Measurements from ENCODE around the gene DIO3.

Gene DIO3

GRCh38 chr14:101595887-101596721 is 34.8 kb downstream of the DIO3 start:
- TF ChIP-seq CTCF (IDR thresholded peaks at IDR 0.05; ENCODE audit: extremely low read depth, missing control alignments) = no peak
- DNase-seq (ENCODE audit: low spot score) = no peak

GRCh38 chr14:101596742-101597141 is 35.4 kb downstream of the DIO3 start:
- no peak for DNase-seq (ENCODE audit: low spot score)
- no peak for TF ChIP-seq CTCF (IDR thresholded peaks at IDR 0.05; ENCODE audit: extremely low read depth, missing control alignments)

DNA sequence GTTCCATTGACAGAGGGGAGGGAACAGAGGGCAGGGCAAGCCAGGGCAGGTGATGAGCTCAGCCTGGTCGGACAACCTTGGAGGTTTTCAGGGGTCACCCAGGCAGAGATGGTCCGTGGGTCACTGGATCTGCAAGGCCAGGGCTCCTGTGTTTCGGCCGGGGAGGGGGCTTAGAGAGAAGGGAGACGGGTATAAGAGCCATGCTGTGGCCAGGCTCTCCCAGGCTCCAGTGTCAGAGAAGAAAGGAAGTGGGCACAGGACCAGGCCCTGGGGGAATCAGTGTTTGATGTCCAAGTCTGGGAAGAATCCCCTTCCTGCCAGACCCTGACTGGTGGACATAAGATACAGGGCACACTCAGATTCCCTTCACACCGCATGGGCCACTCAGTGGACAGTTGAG is 36.9 kb downstream of the DIO3 start:
- TF ChIP-seq CTCF (IDR thresholded peaks at IDR 0.05; ENCODE audit: extremely low read depth, missing control alignments) = no peak
- no peak for DNase-seq (ENCODE audit: low spot score)

DNA sequence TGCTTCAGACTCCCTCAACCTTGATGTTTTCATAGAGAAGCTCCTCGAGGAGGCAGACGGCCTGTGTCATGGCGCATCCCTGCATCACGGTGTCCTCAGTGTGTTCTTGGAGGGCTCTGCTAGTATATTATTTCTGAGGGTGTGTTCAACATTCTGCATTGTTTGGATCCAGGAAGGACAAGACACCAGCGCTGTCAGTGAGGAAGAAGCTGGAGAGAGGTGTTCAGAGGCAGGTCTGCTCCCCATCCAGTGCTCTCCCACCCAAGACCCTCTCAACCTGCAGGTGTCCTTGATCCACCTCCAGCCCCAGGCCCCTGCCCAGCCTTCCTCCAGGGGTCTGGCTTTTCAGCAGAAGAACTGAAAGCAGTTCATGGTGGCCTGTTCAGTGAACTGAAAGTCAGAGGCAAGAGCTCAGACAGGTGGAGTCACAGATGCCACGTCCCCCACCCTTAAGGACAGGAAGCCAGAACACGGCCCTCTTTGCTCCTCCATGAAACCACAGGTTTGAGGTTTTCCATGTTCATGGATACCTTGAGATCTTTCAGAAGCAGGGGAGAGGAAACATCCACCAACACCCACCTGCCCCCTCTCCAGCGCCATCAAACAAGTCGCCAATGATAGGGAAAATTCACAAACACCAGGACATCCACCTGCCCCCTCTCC is 37.4 kb downstream of the DIO3 start:
- DNase-seq (ENCODE audit: low spot score) = no peak
- no peak for TF ChIP-seq CTCF (IDR thresholded peaks at IDR 0.05; ENCODE audit: extremely low read depth, missing control alignments)

GRCh38 chr14:101599234-101599885 is 38.1 kb downstream of the DIO3 start:
- no peak for DNase-seq (ENCODE audit: low spot score)
- no peak for TF ChIP-seq CTCF (IDR thresholded peaks at IDR 0.05; ENCODE audit: extremely low read depth, missing control alignments)

DNA sequence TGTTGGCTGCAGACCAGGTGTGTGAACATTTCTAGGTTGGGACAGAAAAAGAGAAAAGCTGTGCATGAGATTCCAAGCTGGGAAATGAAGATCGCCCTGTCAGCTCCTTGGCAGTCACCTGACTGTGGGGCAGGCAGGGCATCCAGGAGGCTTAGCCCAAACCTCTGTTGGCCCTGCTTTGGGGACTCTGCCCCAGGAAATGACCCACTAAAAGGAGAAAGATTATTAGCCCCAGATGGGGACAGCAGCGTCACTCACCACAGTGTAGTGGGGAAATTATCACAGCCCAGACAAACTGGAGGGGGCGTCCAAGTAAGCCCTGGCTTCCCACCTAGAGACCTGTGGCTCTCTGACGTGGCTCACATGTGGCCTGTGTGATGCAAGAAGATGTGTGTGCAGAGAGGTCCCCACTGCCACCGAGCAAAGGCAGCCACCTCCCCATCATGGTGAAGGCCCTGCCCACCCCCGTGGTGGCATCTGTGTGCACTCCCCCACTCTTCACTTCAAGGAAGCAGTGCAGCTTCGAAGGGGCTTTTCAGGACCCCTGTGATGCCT is 39.1 kb downstream of the DIO3 start:
- no peak for TF ChIP-seq CTCF (IDR thresholded peaks at IDR 0.05; ENCODE audit: extremely low read depth, missing control alignments)
- no peak for DNase-seq (ENCODE audit: low spot score)

Measured in GM20000 (cell line).